ENCODE measurements around the gene XRCC4.

GRCh38 chr5:83038924-83039323 is 38.4 kb upstream of the XRCC4 start:
- TF ChIP-seq POLR2A (IDR thresholded peaks at IDR 0.05) = no peak
- TF ChIP-seq, protein P1, sequence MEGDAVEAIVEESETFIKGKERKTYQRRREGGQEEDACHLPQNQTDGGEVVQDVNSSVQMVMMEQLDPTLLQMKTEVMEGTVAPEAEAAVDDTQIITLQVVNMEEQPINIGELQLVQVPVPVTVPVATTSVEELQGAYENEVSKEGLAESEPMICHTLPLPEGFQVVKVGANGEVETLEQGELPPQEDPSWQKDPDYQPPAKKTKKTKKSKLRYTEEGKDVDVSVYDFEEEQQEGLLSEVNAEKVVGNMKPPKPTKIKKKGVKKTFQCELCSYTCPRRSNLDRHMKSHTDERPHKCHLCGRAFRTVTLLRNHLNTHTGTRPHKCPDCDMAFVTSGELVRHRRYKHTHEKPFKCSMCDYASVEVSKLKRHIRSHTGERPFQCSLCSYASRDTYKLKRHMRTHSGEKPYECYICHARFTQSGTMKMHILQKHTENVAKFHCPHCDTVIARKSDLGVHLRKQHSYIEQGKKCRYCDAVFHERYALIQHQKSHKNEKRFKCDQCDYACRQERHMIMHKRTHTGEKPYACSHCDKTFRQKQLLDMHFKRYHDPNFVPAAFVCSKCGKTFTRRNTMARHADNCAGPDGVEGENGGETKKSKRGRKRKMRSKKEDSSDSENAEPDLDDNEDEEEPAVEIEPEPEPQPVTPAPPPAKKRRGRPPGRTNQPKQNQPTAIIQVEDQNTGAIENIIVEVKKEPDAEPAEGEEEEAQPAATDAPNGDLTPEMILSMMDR (IDR thresholded peaks at IDR 0.05) = no peak

Measured in heart left ventricle (tissue), 13 donors.